Endothelial cell of umbilical vein (primary cell): ENCODE data around the gene WRNIP1. TPM values are rescaled to one million over a fixed set of nuclear protein-coding genes. Genes with fewer than 3 reads are reported as not detected.
A peak's percentile ranks its signal among the peaks of the same experiment; 100 is the strongest.

Experiments used
- BruUV-seq: library from RNA; stranded (reverse); fragments of 400-500 nt; replicated peaks from 2 replicates; lab custom pipeline; 2021; lab: Mats Ljungman, UMichigan
- CTCF ChIA-PET: fragments of 300-600, 350-600 bp; sonication (Branson Sonifier 250); formaldehyde crosslinking; loops from one replicate; lab custom pipeline; 2021; ENCODE audit warnings: antibody characterized with exemption, inconsistent platforms; lab: Charles Lee
- POLR2A ChIA-PET: fragments of 300-600, 350-600 bp; sonication (Branson Sonifier 250); formaldehyde crosslinking; loops from one replicate; lab custom pipeline; 2021; ENCODE audit warnings: antibody characterized with exemption, inconsistent platforms; lab: Charles Lee
- DNase-seq: peaks from one replicate; pipeline ENCODE4 v3.0.0-alpha.2; 2011; ENCODE audit warnings: low read depth, low spot score
- FAIRE-seq: peaks from 2 replicates; lab custom pipeline; 2011; peaks lifted over from hg19 to GRCh38; lab: Jason Lieb, UNC
- H2AFZ ChIP-seq: 2 replicates; pipeline ENCODE4 v1.6.0; 2012; ENCODE audit warnings: low read depth, low read length, control low read depth, inconsistent platforms
- H3K27ac ChIP-seq: 2 replicates; pipeline ENCODE4 v1.5.1; 2011; ENCODE audit warnings: low read depth, mild to moderate bottlenecking, control low read depth, low read length, moderate library complexity; ENCODE audit not compliant: insufficient read depth
- H3K27me3 ChIP-seq, 2 experiments: 2 replicates each; pipeline versions ENCODE4 v1.6.0 to v1.6.1; 2011; ENCODE audit warnings: low read length in 2 of 2, mixed read lengths in 1 of 2; ENCODE audit not compliant: control insufficient read depth in 2 of 2, insufficient read depth in 2 of 2
- H3K36me3 ChIP-seq, 2 experiments: 2 replicates in 1 of 2; 3 replicates in 1 of 2; pipeline ENCODE4 v1.5.1; 2011; ENCODE audit warnings: low read length in 2 of 2, mild to moderate bottlenecking in 1 of 2, moderate library complexity in 1 of 2; ENCODE audit not compliant: control insufficient read depth in 2 of 2, insufficient read depth in 2 of 2; ENCODE audit errors: extremely low read depth in 1 of 2
- H3K4me1 ChIP-seq: 3 replicates; pipeline ENCODE4 v1.5.1; 2011; ENCODE audit warnings: mild to moderate bottlenecking, low read length; ENCODE audit not compliant: control insufficient read depth, insufficient read depth; ENCODE audit errors: extremely low read depth
- H3K4me2 ChIP-seq: 2 replicates; pipeline ENCODE4 v1.6.1; 2011; ENCODE audit warnings: low read length, control low read depth, mixed read lengths; ENCODE audit not compliant: insufficient read depth
- H3K4me3 ChIP-seq, 3 experiments: fragments of 200-600 bp in 1 of 3; sonication (generic), shearing (Covaris generic) in 1 of 3; replicated peaks in 1 of 3; 2 replicates each; pipeline ENCODE4 v1.5.1; 2011 to 2016; ENCODE audit warnings: control low read depth in 3 of 3, low read length in 3 of 3, mild to moderate bottlenecking in 2 of 3, inconsistent platforms in 1 of 3, low read depth in 1 of 3, moderate library complexity in 1 of 3; ENCODE audit not compliant: insufficient read depth in 1 of 3
- H3K79me2 ChIP-seq: 2 replicates; pipeline ENCODE4 v1.6.0; 2012; ENCODE audit warnings: low read length, inconsistent platforms; ENCODE audit not compliant: control insufficient read depth, insufficient read depth
- H3K9ac ChIP-seq: replicated peaks from 2 replicates; pipeline ENCODE3; 2011; ENCODE audit warnings: low read length, control low read depth; ENCODE audit not compliant: insufficient read depth; ENCODE audit errors: extremely low read depth
- H3K9me1 ChIP-seq: replicated peaks from 3 replicates; pipeline ENCODE4 v1.6.0; 2011; ENCODE audit warnings: mild to moderate bottlenecking, low read length; ENCODE audit not compliant: control insufficient read depth, insufficient read depth; ENCODE audit errors: extremely low read depth
- H3K9me3 ChIP-seq: replicated peaks from 2 replicates; pipeline ENCODE4 v1.5.1; 2012; ENCODE audit warnings: low read length, inconsistent platforms; ENCODE audit not compliant: control insufficient read depth, insufficient read depth
- H4K20me1 ChIP-seq: replicated peaks from 2 replicates; pipeline ENCODE3; 2011; ENCODE audit warnings: mild to moderate bottlenecking, low read length; ENCODE audit not compliant: control insufficient read depth, insufficient read depth; ENCODE audit errors: extremely low read depth
- CTCF ChIP-seq, 2 donors: IDR thresholded peaks; 1 replicate in 1 of 2; 2 replicates in 1 of 2; pipeline ENCODE4 v1.5.1; 2011; ENCODE audit warnings: low read length in 2 of 2, mild to moderate bottlenecking in 2 of 2, moderate library complexity in 2 of 2, control low read depth in 1 of 2, inconsistent platforms in 1 of 2, low read depth in 1 of 2; ENCODE audit not compliant: insufficient read depth in 1 of 2; ENCODE audit errors: extremely low read depth in 1 of 2
- GATA2 ChIP-seq: IDR thresholded peaks from 2 replicates; pipeline ENCODE4 v1.7.0; 2011; ENCODE audit warnings: low read depth, mild to moderate bottlenecking, moderate library complexity, mixed read lengths, low read length; ENCODE audit not compliant: insufficient read length, insufficient read depth
- POLR2A ChIP-seq: IDR thresholded peaks from 2 replicates; pipeline ENCODE4 v1.6.1; 2012; ENCODE audit warnings: low read depth, mild to moderate bottlenecking, control low read depth, low read length
- POLR2AphosphoS5 ChIP-seq: IDR thresholded peaks from 2 replicates; pipeline ENCODE4 v1.6.1; 2012; ENCODE audit warnings: low read depth, mild to moderate bottlenecking, control low read depth, low read length, moderate library complexity; ENCODE audit not compliant: insufficient read depth
- dilution Hi-C: fragments of 300-500 bp; cut with MboI; formaldehyde crosslinking; loops from one replicate; pipeline ENCODE4 v1.15.0; 2019; ENCODE audit warnings: low sequenced_read_pairs; ENCODE audit not compliant: extremely low pct_ligation_motif_present
- intact Hi-C: fragments of 100-400 bp; cut with micrococcal nuclease; formaldehyde crosslinking; loops from one replicate; pipeline ENCODE4 v1.10.0; 2022
- polyA plus RNA-seq, 4 experiments: library from polyadenylated mRNA; depleted of rRNA in 3 of 4; stranded (reverse) in 3 of 4; unstranded in 1 of 4; fragments of >200 nt; gene quantifications; 2 replicates each; pipeline versions ENCODE4 v1.2.1 to v1.2.3, GENCODE V29; 2011 to 2012; ENCODE audit warnings: missing spikeins in 1 of 4
- total RNA-seq: library from RNA; stranded (reverse); gene quantifications from 2 replicates; pipeline ENCODE4 v1.2.3, GENCODE V29; 2021

The WRNIP1 gene
- total and polyA plus RNA-seq, 2 donors (not counting 3 experiments of a cell fraction or from before 2014, with no cell fraction given) = 50.1 to 68.9 TPM

- H3K4me1 ChIP-seq = no peaks in the 10 kb centered on the region
- no peak overlapping the region for H2AFZ ChIP-seq
- intact Hi-C loops = no loop called here
- dilution Hi-C loops = no loop called here
- H3K27ac ChIP-seq = no peak overlapping the region
- H3K27me3 ChIP-seq = no peaks in the 10 kb centered on the region
- TF ChIP-seq POLR2A (no peak), CTCF (IDR thresholded peaks at IDR 0.05; ENCODE audit: extremely low read depth in 1 of 2, insufficient read depth in 1 of 2, low read depth in 1 of 2, low read length in 2 of 2) (peak; percentile 12 to 16)
- no peak for DNase-seq
- H3K9me3 ChIP-seq = no peaks in the 10 kb centered on the region
- H3K4me3 ChIP-seq = no peak overlapping the region
- BruUV-seq = no TSS peak
- FAIRE-seq = peak; percentile 33
- no peaks in the 10 kb centered on the region for H3K36me3 ChIP-seq
- no peaks in the 10 kb centered on the region for H4K20me1 ChIP-seq
- no peaks in the 10 kb centered on the region for H3K79me2 ChIP-seq
- H3K9me1 ChIP-seq = no peaks in the 10 kb centered on the region
- CTCF ChIA-PET = interaction anchor here (1.5 kb wide), 1 partner anchor 11 kb away, joined by 3 read pairs; no protein-coding TSS in a partner anchor
- H3K9ac ChIP-seq = no peak overlapping the region
- POLR2A ChIA-PET = no interaction called here
- no peak overlapping the region for H3K4me2 ChIP-seq
Observed at GRCh38 chr6:2744209-2744771, 20.9 kb upstream of the WRNIP1 start.

GRCh38 chr6:2744778-2745177, 20.4 kb upstream of the WRNIP1 start:
- ChIA-PET POLR2A (no interaction called here), CTCF (interaction anchor here (0.8 to 1.5 kb wide), 2 partner anchors 11 to 17 kb away, joined by 3 read pairs; no protein-coding TSS in a partner anchor)
- no TSS peak for BruUV-seq
- Histone ChIP-seq H3K36me3 (no peaks in the 10 kb centered on the region), H3K4me2 (no peak overlapping the region), H4K20me1 (no peaks in the 10 kb centered on the region), H3K9ac (no peak overlapping the region), H3K9me1 (no peaks in the 10 kb centered on the region), H3K79me2 (no peaks in the 10 kb centered on the region), H3K27me3 (no peaks in the 10 kb centered on the region), H3K27ac (no peak overlapping the region), H3K4me1 (no peaks in the 10 kb centered on the region), H3K4me3 (no peak overlapping the region), H2AFZ (no peak overlapping the region), H3K9me3 (no peaks in the 10 kb centered on the region)
- DNase-seq (no peak), FAIRE-seq (no peak)
- intact Hi-C loops (loop anchor here (5.0 kb wide), 1 partner anchor 297 kb away; no protein-coding TSS in a partner anchor), dilution Hi-C loops (no loop called here)
- TF ChIP-seq GATA2 = no peak
- TF ChIP-seq POLR2AphosphoS5 = no peak
